ENCODE results near the gene TTC39C. TPM values are rescaled to one million over a fixed set of nuclear protein-coding genes. Genes with fewer than 3 reads are reported as not detected.

Gene TTC39C
- total RNA-seq, 1 experiment from 2014 or later = 24.0 TPM

DNA sequence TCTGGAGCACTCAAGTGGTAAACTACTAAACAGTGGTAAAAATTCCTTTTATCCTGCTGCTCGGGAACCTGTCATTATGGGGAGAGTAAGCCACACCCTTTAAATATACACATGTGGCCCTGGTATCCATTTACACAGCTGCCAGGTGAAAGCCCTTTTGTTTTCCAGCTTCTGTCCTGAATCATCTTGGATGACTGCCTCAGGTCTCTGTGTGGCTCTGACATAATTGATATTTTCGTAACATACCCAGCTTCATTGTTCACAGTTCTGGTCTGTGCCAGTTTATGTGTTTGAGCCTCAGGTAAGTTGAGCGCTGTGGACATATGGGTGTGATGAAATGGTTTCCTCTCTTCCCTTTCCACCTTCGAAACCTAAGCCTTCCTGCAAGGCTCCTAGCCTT lies 15.7 kb upstream of the TTC39C start:
- no TSS peak for BruUV-seq (replicated peaks)
- Histone ChIP-seq H3K27me3 (replicated peaks; ENCODE audit: insufficient read depth, low read depth, low read length, poor library complexity) (no peaks in the 10 kb centered on the region), H3K4me3 (ENCODE audit: low read depth, low read length, poor library complexity, severe bottlenecking) (no peak overlapping the region), H3K36me3 (ENCODE audit: insufficient read depth, low read length, poor library complexity, severe bottlenecking) (no peaks in the 10 kb centered on the region), H3K4me1 (ENCODE audit: insufficient read depth, low read length, poor library complexity, severe bottlenecking) (peaks cover 6% of the 10 kb centered on the region), H3K9me3 (ENCODE audit: low read depth, low read length, poor library complexity, severe bottlenecking) (no peaks in the 10 kb centered on the region), H3K27ac (ENCODE audit: low read depth, low read length, poor library complexity, severe bottlenecking) (no peak overlapping the region)
- intact Hi-C loops (cut with micrococcal nuclease; ENCODE audit: unreplicated experiment) = no loop called here
- TF ChIP-seq EZH2 (IDR thresholded peaks at IDR 0.05; ENCODE audit: borderline replicate concordance, low read depth, low read length, poor library complexity, severe bottlenecking) = no peak
- TF ChIP-seq, protein P1, sequence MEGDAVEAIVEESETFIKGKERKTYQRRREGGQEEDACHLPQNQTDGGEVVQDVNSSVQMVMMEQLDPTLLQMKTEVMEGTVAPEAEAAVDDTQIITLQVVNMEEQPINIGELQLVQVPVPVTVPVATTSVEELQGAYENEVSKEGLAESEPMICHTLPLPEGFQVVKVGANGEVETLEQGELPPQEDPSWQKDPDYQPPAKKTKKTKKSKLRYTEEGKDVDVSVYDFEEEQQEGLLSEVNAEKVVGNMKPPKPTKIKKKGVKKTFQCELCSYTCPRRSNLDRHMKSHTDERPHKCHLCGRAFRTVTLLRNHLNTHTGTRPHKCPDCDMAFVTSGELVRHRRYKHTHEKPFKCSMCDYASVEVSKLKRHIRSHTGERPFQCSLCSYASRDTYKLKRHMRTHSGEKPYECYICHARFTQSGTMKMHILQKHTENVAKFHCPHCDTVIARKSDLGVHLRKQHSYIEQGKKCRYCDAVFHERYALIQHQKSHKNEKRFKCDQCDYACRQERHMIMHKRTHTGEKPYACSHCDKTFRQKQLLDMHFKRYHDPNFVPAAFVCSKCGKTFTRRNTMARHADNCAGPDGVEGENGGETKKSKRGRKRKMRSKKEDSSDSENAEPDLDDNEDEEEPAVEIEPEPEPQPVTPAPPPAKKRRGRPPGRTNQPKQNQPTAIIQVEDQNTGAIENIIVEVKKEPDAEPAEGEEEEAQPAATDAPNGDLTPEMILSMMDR (conservative IDR thresholded peaks at IDR 0.05; ENCODE audit: low read depth, low read length) = no peak
- POLR2A ChIA-PET (ENCODE audit: low non-redundant PET) = no interaction called here
- CTCF ChIA-PET = no interaction called here
- no peak for DNase-seq (ENCODE audit: low spot score)

DNA sequence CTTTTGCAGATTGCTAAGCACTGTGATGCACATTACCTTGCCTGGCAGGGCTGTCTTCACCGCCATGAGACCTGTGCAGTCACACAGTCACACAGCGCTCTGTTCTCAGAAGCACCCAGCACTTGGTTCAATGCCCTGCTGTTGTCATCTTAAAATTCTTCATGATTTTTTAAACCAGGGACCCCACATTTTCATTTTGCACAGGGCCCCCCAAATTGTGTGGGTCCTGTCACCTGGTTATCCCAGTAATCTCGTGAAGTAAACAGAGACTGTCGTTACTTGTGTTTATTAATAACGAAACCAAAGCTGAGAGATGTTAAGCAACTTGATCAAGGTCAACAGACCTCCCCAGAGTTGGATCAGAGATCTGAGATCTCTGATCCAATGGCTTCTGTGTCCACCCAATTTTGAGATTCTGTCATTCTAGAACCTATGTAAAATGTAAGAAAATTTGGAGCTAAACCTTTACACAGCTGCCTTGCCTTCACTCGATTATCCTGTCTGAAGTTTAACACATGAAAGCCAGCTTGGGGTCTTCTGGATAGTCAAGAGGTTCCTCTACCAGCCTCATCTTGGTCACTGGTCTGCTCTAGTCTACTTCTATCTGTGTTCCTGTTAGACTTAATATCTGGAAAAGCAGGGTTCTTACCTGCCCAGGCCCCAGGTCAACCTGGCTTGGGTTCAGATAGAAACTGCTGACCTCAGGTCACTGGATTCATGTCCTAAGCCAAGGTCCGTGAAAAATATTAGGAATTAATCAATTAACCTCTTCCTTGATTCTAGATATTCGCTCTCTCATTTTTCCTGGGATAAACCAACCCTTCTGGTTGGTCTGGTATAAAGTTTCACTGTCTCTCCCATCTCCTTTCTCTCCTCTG lies 13.7 kb upstream of the TTC39C start:
- H3K4me1 ChIP-seq (ENCODE audit: insufficient read depth, low read length, poor library complexity, severe bottlenecking) = no peaks in the 10 kb centered on the region
- H3K27me3 ChIP-seq (replicated peaks; ENCODE audit: insufficient read depth, low read depth, low read length, poor library complexity) = no peaks in the 10 kb centered on the region
- DNase-seq (ENCODE audit: low spot score) = no peak
- H3K36me3 ChIP-seq (ENCODE audit: insufficient read depth, low read length, poor library complexity, severe bottlenecking) = no peaks in the 10 kb centered on the region
- TF ChIP-seq EZH2 (IDR thresholded peaks at IDR 0.05; ENCODE audit: borderline replicate concordance, low read depth, low read length, poor library complexity, severe bottlenecking) = no peak
- TF ChIP-seq, protein P1 (conservative IDR thresholded peaks at IDR 0.05; ENCODE audit: low read depth, low read length) = no peak
- BruUV-seq (replicated peaks) = no TSS peak
- CTCF ChIA-PET = no interaction called here
- intact Hi-C loops (cut with micrococcal nuclease; ENCODE audit: unreplicated experiment) = no loop called here
- no peak overlapping the region for H3K27ac ChIP-seq (ENCODE audit: low read depth, low read length, poor library complexity, severe bottlenecking)
- no peak overlapping the region for H3K4me3 ChIP-seq (ENCODE audit: low read depth, low read length, poor library complexity, severe bottlenecking)
- no peaks in the 10 kb centered on the region for H3K9me3 ChIP-seq (ENCODE audit: low read depth, low read length, poor library complexity, severe bottlenecking)
- POLR2A ChIA-PET (ENCODE audit: low non-redundant PET) = interaction anchor here (0.6 kb wide), 1 partner anchor 20 kb away, joined by 11 read pairs; no protein-coding TSS in a partner anchor

DNA sequence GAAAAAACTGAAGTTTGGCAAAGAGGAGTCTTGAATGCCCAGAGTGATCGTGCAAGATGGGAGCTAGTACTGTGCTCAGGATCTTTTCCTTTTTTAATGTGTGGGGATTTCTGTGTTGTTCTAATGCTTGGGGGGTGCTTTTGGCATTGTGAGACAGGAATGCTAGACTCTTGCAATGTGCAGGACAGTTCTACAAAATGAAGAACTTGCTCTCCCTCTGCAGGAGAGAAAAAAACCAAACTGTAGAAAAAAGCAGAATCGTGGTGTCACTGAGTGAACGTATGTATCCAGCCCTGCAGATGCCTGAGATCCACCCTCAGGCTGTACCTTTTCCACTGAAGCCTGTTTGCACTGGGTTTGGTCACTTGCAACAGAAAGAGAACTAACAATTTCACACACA lies 12.1 kb upstream of the TTC39C start:
- no peak overlapping the region for H3K27ac ChIP-seq (ENCODE audit: low read depth, low read length, poor library complexity, severe bottlenecking)
- POLR2A ChIA-PET (ENCODE audit: low non-redundant PET) = no interaction called here

More for the DNA sequence above, 12.1 kb upstream of the TTC39C start:
- no peaks in the 10 kb centered on the region for H3K4me1 ChIP-seq (ENCODE audit: insufficient read depth, low read length, poor library complexity, severe bottlenecking)
- no peaks in the 10 kb centered on the region for H3K9me3 ChIP-seq (ENCODE audit: low read depth, low read length, poor library complexity, severe bottlenecking)
- DNase-seq (ENCODE audit: low spot score) = no peak
- CTCF ChIA-PET = no interaction called here
- TF ChIP-seq, protein P1 (conservative IDR thresholded peaks at IDR 0.05; ENCODE audit: low read depth, low read length) = no peak
- no peak for TF ChIP-seq EZH2 (IDR thresholded peaks at IDR 0.05; ENCODE audit: borderline replicate concordance, low read depth, low read length, poor library complexity, severe bottlenecking)
- H3K4me3 ChIP-seq (ENCODE audit: low read depth, low read length, poor library complexity, severe bottlenecking) = no peak overlapping the region
- intact Hi-C loops (cut with micrococcal nuclease; ENCODE audit: unreplicated experiment) = no loop called here
- H3K27me3 ChIP-seq (replicated peaks; ENCODE audit: insufficient read depth, low read depth, low read length, poor library complexity) = no peaks in the 10 kb centered on the region
- BruUV-seq (replicated peaks) = no TSS peak
- H3K36me3 ChIP-seq (ENCODE audit: insufficient read depth, low read length, poor library complexity, severe bottlenecking) = no peaks in the 10 kb centered on the region
